Activated naive CD8-positive, alpha-beta T cell (primary cell): ENCODE measurements around the gene SLC25A21.
"Not testable (repeated sequence)": the region's sequence is repeated elsewhere in the genome, so short reads cannot be mapped to it uniquely, and the experiment has no call there.

ENCODE experiments used
- H3K27ac Mint-ChIP-seq: one replicate; pipeline ENCODE4 v1.8.0; 2021; ENCODE audit warnings: mixed read lengths
- H3K27me3 Mint-ChIP-seq: one replicate; pipeline ENCODE4 v1.8.0; 2021; ENCODE audit warnings: mixed read lengths
- H3K36me3 Mint-ChIP-seq: one replicate; pipeline ENCODE4 v1.8.0; 2021; ENCODE audit warnings: mixed read lengths
- H3K4me1 Mint-ChIP-seq: one replicate; pipeline ENCODE4 v1.8.0; 2021; ENCODE audit warnings: low read depth, mixed read lengths
- H3K4me3 Mint-ChIP-seq: one replicate; pipeline ENCODE4 v1.8.0; 2021; ENCODE audit warnings: mild to moderate bottlenecking, mixed read lengths
- H3K9me3 Mint-ChIP-seq: one replicate; pipeline ENCODE4 v1.8.0; 2021; ENCODE audit warnings: low read depth, mixed read lengths

Gene SLC25A21

DNA sequence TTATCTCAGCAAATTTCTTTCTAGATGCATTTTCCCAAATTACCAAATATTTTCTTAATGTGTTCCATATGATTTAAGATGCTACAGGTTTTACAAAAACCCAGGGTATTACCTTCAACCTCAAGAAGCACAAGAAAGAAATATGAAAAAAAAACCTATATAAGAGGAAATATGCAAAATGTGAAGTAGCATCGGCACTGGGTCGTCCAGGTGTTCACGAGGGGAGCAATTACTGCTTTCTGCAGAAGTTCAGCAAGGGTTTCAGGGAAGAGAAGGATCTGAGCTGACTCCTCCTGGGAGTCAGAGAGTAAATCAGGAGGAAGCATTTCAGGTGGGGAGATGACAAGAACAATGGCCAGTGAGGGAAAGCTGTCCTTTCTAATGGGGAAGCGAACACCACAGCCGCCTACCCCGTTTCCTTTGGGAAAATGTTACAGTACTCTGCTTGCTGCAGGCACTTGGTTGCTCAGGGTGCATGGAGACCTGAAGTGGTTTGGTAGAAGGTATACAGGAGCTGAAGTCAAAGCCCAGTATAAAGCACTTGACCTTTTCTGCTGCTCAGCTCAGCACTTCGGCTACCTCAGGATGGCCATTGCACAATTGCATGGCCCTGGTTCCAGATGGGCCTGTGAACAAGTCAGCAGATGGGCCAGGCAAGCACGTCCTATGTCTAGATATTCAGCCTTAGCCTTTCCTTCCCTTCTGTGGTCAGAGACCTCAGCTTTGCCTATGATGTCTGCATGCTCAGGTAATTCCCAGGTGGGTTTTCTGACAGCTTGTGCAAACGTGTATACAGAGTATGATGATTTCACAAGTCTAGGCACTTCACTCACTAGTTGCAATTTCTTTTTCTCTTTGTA is 355.1 kb downstream of the SLC25A21 start:
- no peak overlapping the region for H3K4me3 Mint-ChIP-seq
- H3K27me3 Mint-ChIP-seq = peaks cover 2% of the 10 kb centered on the region
- H3K27ac Mint-ChIP-seq = no peak overlapping the region
- no peaks in the 10 kb centered on the region for H3K36me3 Mint-ChIP-seq
- H3K9me3 Mint-ChIP-seq = no peaks in the 10 kb centered on the region
- H3K4me1 Mint-ChIP-seq = no peaks in the 10 kb centered on the region

DNA sequence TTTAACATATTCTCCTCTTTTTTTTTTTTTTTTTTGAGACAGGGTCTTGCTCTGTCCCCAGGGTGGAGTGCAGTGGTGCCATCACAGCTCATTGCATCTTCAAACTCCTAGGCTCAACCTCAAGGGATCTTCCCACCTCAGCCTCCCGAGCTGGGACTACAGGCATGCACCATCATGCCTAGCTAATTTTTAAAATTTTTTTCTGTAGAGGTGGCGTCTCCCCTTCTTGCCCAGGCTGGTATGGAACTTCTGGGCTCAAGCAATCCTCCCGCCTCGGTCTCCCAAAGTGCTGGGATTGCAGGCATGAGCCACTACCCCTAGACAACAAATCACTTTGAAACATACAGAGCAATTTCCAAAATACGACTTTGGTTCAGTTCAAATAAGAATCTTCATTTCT is 355.9 kb downstream of the SLC25A21 start:
- Mint-ChIP-seq H3K4me1 (no peaks in the 10 kb centered on the region), H3K4me3 (no peak overlapping the region), H3K36me3 (no peaks in the 10 kb centered on the region), H3K27me3 (peaks cover 2% of the 10 kb centered on the region), H3K27ac (no peak overlapping the region), H3K9me3 (no peaks in the 10 kb centered on the region)

DNA sequence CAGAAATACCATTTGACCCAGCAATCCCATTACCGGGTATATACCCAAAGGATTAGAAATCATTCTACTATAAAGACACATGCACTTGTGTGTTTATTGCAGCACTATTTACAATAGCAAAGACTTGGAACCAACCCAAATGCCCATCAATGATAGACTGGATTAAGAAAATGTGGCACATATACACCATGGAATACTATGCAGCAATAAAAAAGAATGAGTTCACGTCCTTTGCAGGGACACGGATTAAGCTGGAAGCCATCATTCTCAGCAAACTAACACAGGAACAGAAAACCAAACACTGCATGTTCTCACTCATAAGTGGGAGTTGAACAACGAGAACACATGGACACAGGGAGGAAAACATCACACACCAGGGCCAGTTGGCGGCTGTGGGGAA is 357.6 kb downstream of the SLC25A21 start:
- not testable (repeated sequence) for H3K4me1 Mint-ChIP-seq, H3K4me3 Mint-ChIP-seq, H3K36me3 Mint-ChIP-seq, H3K9me3 Mint-ChIP-seq, H3K27ac Mint-ChIP-seq, H3K27me3 Mint-ChIP-seq

DNA sequence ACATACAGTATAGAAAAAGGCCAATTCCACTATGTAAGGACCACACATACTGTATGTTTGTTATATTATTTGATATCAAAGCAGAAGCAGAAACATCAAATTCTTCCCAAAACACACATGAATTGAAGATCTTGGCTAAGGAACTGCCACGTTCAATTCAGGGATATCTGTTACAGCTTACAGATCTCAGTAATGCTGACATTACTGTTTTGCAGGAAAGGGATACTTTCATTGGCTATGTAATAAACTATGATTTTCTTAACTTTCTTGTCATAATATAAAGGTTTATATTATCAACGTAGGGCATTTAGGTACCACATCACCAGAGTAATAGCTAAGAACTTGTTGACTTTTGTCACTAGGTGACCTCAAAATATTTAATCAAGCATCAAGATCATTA is 362.2 kb downstream of the SLC25A21 start:
- Mint-ChIP-seq H3K4me1 (no peaks in the 10 kb centered on the region), H3K4me3 (no peak overlapping the region), H3K27ac (no peak overlapping the region), H3K36me3 (no peaks in the 10 kb centered on the region), H3K27me3 (no peaks in the 10 kb centered on the region), H3K9me3 (no peaks in the 10 kb centered on the region)

DNA sequence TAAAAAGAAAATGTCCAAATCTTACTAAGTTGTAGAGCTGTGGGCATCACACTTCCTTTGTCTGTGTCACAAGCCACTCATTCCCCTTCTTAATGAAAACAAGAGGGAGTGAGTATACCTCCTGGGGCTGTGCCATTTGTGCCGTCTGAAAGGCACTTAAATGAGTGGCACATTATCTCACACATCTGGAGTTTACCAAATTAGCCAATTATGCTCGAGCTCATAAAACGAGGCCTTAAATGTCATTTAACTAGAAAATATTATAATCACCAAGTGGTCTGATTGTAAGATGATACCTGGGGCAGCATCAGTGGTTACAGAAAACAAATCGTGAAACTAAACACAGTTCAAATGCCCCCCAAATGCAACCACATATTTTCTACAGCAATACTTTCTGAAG is 364.7 kb downstream of the SLC25A21 start:
- peaks cover 4% of the 10 kb centered on the region for H3K27me3 Mint-ChIP-seq
- no peak overlapping the region for H3K27ac Mint-ChIP-seq
- no peak overlapping the region for H3K4me3 Mint-ChIP-seq
- peaks cover 9% of the 10 kb centered on the region for H3K9me3 Mint-ChIP-seq
- no peaks in the 10 kb centered on the region for H3K4me1 Mint-ChIP-seq
- no peaks in the 10 kb centered on the region for H3K36me3 Mint-ChIP-seq

DNA sequence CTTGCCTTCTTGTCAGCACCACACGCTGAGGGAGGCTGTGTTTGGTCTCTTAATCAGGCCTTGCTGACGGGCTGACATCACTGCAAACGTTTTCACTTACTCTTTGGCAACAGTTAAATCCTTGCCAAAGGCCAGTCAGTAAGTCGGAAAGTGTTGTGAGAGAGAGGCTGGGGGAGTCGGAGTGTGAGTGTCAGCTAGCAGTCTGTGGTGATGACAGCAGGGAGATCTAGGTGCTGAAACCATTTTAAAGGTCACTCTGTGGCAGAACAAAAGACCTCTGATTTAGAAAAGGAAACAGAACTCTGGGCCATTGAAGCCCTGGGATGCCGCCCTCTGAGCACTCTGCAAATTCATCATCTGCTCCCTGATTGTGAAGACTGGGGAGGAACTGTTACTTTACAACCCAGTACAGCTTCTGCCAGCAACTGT is 367.3 kb downstream of the SLC25A21 start:
- no peaks in the 10 kb centered on the region for H3K4me1 Mint-ChIP-seq
- peaks cover 9% of the 10 kb centered on the region for H3K9me3 Mint-ChIP-seq
- H3K4me3 Mint-ChIP-seq = no peak overlapping the region
- H3K36me3 Mint-ChIP-seq = no peaks in the 10 kb centered on the region
- H3K27ac Mint-ChIP-seq = no peak overlapping the region
- H3K27me3 Mint-ChIP-seq = peaks cover 4% of the 10 kb centered on the region

DNA sequence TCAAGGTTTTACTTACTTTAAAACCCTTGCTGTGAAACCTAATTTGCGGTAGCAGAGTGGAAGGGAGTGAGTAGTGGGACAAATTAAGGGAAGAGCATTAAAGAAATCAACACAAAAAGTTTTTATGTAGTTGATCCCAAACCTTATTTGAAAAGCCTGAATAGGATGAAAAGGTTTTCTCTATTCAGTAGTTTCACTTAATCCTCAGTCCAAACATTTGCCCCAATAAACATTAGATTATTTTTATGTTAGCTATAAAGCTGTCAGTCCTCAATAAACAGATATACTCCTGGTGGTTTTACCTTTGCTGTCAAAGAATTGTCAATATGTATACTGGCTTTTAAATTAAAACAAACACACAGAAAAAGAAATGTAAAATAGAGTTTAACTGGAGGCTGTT is 374.8 kb downstream of the SLC25A21 start:
- H3K4me3 Mint-ChIP-seq = no peak overlapping the region

DNA sequence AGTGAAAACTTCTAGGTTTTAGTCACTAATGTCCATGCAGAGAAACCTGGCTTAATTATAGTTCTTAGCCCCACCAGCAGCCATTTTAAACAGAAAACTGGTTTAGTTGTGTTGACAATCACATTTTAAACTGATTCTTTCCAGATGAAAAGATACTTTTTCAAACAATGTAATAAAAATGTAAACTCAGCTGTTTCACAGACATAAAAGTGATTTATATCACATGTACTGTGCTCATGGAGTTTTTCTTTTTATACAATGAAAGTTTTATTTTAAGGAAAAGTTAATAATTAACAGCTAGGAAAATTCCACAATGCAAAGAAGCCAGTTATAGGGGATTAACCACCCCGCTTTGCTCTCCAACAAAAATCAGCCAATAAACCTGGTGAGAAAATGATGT is 381.0 kb downstream of the SLC25A21 start:
- Mint-ChIP-seq H3K4me3 (no peak overlapping the region), H3K4me1 (no peaks in the 10 kb centered on the region), H3K27me3 (peaks cover 2% of the 10 kb centered on the region), H3K36me3 (no peaks in the 10 kb centered on the region), H3K27ac (no peak overlapping the region), H3K9me3 (no peaks in the 10 kb centered on the region)

More for the DNA sequence above, 374.8 kb downstream of the SLC25A21 start:
- Mint-ChIP-seq H3K4me1 (no peaks in the 10 kb centered on the region), H3K27me3 (peaks cover 2% of the 10 kb centered on the region), H3K36me3 (no peaks in the 10 kb centered on the region), H3K27ac (no peak overlapping the region), H3K9me3 (no peaks in the 10 kb centered on the region)

DNA sequence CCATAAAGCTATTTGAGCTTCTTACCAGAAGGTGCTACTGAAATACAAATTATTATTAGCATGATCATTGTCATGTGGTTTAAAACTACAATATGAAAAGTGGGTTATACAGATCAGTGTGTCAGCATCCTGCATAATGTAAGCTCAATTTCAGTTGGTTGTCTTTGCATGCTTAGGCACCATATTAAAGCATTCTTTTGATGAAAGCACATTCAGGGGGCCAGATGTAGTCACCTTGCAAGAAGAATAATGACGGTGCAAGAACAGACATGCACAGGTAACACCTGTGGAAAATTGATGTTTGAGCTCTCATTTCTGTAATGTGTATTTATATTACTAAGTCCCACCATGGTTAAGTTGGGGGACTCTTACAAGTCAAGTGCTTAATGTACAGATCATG is 386.9 kb downstream of the SLC25A21 start:
- no peak overlapping the region for H3K27ac Mint-ChIP-seq
- no peak overlapping the region for H3K4me3 Mint-ChIP-seq
- H3K9me3 Mint-ChIP-seq = peaks cover 14% of the 10 kb centered on the region
- peaks cover 2% of the 10 kb centered on the region for H3K27me3 Mint-ChIP-seq
- H3K36me3 Mint-ChIP-seq = no peaks in the 10 kb centered on the region
- no peaks in the 10 kb centered on the region for H3K4me1 Mint-ChIP-seq

DNA sequence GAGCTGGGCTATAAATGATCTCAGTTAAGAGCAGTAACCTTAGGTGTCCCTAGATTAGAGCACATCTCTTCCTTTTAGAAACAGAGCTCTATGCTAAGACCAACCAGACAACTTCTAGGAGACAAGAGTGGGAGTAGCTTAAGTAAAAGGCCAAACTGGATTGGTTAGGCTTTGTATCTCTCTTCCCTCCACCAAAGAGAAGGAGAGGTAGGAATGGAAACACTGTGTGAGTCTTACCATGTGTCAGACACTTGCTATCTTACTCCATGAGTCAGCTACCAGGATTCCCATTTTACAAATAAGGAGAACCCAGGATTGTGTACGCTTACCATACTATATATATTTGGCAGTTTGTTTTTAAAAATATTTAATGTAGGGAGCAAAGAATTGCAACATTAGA is 387.9 kb downstream of the SLC25A21 start:
- peaks cover 2% of the 10 kb centered on the region for H3K27me3 Mint-ChIP-seq
- no peaks in the 10 kb centered on the region for H3K36me3 Mint-ChIP-seq
- no peak overlapping the region for H3K27ac Mint-ChIP-seq
- peaks cover 20% of the 10 kb centered on the region for H3K9me3 Mint-ChIP-seq
- H3K4me1 Mint-ChIP-seq = no peaks in the 10 kb centered on the region
- H3K4me3 Mint-ChIP-seq = no peak overlapping the region

DNA sequence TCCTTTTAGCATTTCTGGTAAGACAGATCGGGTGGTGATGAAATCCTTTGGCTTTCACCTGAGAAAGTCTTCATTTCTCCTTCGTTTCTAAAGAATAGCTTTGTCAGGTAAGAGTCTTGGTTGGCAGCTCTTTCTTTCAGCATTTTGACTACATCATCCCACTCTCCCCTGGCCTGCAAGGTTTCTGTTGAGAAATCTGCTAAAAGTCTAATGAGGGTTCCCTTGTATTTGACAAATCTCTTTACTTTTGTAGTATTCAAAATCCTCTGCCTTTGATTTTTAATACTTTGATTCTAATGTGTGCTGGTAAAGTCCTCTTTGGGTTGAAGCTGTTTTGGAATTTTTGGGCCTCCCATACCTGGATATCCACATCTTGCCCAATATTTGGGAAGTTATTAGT is 390.5 kb downstream of the SLC25A21 start:
- no peaks in the 10 kb centered on the region for H3K4me1 Mint-ChIP-seq
- no peak overlapping the region for H3K27ac Mint-ChIP-seq
- H3K4me3 Mint-ChIP-seq = no peak overlapping the region
- no peaks in the 10 kb centered on the region for H3K36me3 Mint-ChIP-seq
- H3K27me3 Mint-ChIP-seq = peaks cover under 1% of the 10 kb centered on the region
- peaks cover 25% of the 10 kb centered on the region for H3K9me3 Mint-ChIP-seq

DNA sequence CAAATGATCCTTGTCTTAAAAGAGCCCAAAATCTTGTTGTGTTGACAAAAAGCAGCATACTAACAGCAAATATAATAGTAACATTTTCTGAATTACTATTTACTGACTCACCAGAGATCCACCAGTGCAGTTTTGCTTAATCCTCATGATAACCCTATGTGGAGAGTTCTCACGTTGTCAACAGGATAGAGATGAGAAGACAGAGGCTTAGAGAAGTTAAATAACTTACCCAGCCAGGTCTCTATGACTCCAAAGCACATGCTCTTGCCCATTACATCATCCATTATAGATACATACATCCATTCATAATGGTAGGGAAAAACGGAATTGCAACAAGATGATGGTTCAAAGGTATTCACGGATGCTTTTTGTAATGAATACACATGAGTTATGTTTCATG is 398.8 kb downstream of the SLC25A21 start:
- Mint-ChIP-seq H3K27me3 (no peaks in the 10 kb centered on the region), H3K4me3 (no peak overlapping the region), H3K27ac (no peak overlapping the region), H3K4me1 (no peaks in the 10 kb centered on the region), H3K9me3 (peaks cover 5% of the 10 kb centered on the region), H3K36me3 (no peaks in the 10 kb centered on the region)

DNA sequence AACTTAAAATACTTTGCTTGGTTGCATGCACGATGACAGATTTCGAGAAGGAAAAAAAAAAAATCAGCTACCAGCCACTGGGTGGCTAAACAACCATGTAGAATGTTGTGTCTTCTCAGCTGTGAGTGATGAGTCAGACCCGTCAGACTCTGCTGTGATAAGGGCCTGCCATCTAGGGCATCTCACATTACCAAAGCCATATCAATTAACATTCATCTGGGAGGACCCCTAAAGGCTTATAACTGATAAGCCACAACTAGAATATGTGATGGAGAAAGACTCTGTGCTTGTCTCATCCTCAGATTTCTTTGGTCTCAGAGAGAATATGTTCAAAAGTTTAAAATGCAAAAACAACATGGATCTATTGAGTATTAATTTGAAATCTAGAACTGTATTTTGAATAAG is 399.3 kb downstream of the SLC25A21 start:
- Mint-ChIP-seq H3K4me1 (no peaks in the 10 kb centered on the region), H3K9me3 (peaks cover 3% of the 10 kb centered on the region), H3K27me3 (no peaks in the 10 kb centered on the region), H3K4me3 (no peak overlapping the region), H3K36me3 (no peaks in the 10 kb centered on the region), H3K27ac (no peak overlapping the region)

DNA sequence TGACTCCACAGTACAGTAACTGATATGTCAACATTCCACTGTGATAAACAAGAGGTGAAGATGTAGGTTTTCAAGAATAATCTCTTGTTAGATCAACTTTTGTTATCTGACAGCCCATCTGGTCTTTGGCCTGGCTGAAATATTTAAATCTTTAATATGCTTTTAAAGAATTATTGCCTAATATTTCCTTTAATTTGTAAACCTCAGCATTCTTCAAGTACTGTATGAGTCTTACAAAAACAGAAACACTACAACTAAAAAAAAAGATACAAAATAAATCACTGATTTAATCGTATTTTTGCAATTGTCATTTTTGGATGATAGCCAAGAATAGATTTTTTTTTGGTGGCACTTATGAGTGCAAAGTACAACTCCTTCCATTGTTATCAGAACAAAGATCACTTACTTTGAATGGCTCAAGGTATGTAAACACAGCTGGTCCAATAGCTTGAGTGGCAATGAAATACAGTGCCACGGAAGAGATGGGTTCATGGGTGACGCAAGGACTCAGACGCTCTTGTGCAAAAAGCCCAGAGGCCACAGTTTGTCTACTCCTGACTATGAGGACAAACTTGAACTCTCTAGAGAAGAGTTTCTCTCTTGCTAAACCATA is 401.3 kb downstream of the SLC25A21 start:
- Mint-ChIP-seq H3K27ac (no peak overlapping the region), H3K9me3 (no peaks in the 10 kb centered on the region), H3K27me3 (no peaks in the 10 kb centered on the region), H3K36me3 (no peaks in the 10 kb centered on the region), H3K4me3 (no peak overlapping the region), H3K4me1 (no peaks in the 10 kb centered on the region)

DNA sequence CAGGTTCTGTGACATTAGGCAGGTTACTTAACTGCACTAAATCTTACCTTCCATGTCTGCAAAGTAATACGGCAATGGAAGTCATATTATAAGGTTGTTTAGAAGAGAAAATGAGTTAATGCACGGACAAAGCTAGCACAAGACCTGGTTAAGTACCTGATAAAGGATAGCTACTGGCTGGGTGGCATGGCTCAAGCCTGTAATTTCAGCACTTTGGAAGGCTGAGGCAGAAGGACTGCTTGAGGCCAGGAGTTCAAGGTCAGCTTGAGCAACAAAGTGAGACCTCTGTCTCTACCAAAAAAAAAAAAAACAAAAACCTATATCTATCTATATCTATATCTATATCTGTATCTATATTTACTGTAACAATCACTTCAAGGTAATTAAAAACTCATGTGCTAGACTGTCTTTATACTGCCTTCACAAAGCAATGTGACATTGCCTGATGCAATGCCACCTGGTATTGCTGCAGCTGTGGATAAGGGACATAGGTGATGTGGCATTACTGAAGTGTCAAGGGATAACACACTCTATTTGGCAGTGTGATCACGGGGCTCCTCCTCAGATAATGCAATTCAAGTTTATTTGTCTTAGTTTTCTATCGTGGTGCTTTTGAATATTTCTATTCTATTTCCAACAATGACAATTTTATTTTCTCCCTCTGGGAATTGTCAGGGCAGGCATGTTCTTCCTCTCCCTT is 403.6 kb downstream of the SLC25A21 start:
- Mint-ChIP-seq H3K36me3 (no peaks in the 10 kb centered on the region), H3K4me3 (no peak overlapping the region), H3K9me3 (peaks cover 7% of the 10 kb centered on the region), H3K27ac (no peak overlapping the region), H3K27me3 (no peaks in the 10 kb centered on the region), H3K4me1 (no peaks in the 10 kb centered on the region)
